Measurements from ENCODE around the gene ZBTB8B.

DNA sequence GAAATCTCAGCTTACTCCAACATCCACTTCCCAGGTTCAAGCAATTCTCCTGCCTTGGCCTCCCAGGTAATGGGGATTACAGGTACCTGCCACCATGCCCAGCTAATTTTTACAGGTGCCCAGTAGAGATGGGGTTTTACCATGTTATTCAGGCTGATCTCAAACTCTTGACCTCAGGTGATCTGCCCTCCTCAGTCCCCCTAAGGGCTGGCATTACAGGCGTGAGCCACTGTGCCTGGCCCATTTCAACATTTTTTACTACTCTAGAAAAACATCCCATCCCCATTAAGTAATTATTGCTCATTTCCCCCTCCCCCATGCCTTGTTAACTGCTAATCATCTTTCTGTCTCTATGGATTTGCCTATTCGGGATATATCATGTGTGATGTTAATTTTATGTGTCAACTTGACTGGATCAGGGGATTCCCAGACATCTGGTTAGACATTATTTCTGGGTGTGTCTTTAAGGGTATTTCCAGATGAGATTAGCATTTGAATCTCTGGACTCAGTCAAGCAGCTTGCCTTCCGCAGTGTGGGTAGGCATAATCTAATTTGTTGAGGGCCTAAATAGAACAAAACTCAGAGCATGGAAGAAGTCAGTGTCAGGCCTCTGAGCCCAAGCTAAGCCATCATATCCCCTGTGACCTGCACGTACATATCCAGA, 33.0 kb upstream of the ZBTB8B start:
- TF ChIP-seq POLR2A (IDR thresholded peaks at IDR 0.05): no peak
- TF ChIP-seq, protein P1, sequence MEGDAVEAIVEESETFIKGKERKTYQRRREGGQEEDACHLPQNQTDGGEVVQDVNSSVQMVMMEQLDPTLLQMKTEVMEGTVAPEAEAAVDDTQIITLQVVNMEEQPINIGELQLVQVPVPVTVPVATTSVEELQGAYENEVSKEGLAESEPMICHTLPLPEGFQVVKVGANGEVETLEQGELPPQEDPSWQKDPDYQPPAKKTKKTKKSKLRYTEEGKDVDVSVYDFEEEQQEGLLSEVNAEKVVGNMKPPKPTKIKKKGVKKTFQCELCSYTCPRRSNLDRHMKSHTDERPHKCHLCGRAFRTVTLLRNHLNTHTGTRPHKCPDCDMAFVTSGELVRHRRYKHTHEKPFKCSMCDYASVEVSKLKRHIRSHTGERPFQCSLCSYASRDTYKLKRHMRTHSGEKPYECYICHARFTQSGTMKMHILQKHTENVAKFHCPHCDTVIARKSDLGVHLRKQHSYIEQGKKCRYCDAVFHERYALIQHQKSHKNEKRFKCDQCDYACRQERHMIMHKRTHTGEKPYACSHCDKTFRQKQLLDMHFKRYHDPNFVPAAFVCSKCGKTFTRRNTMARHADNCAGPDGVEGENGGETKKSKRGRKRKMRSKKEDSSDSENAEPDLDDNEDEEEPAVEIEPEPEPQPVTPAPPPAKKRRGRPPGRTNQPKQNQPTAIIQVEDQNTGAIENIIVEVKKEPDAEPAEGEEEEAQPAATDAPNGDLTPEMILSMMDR (IDR thresholded peaks at IDR 0.05): no peak

All from uterus (tissue), 2 donors.